Activated CD8-positive, alpha-beta T cell treated with anti-CD3 and anti-CD28 coated beads for 36 hours (primary cell): Measurements from ENCODE around the gene SYTL1. TPM values are rescaled to one million over a fixed set of nuclear protein-coding genes. Genes with fewer than 3 reads are reported as not detected.
A peak's percentile ranks its signal among the peaks of the same experiment; 100 is the strongest.

Experiments
- ATAC-seq: fragments of 200-7000 bp; cut with Tn5 transposase; one replicate; pipeline ENCODE4 v1.10.0; 2021; ENCODE audit warnings: mild to moderate bottlenecking, moderate library complexity
- CTCF ChIA-PET: fragments of 350-600 bp; sonication (Branson Sonifier 250); formaldehyde crosslinking; loops from one replicate; lab custom pipeline; 2021; ENCODE audit warnings: antibody characterized with exemption; lab: Charles Lee
- POLR2A ChIA-PET: fragments of 350-600 bp; sonication (Branson Sonifier 250); formaldehyde crosslinking; loops from one replicate; lab custom pipeline; 2021; ENCODE audit warnings: antibody characterized with exemption; lab: Charles Lee
- DNase-seq: peaks from one replicate; pipeline ENCODE4 v3.0.0-alpha.2; 2020
- H3K27ac Mint-ChIP-seq: one replicate; pipeline ENCODE4 v1.8.0; 2021; ENCODE audit warnings: mild to moderate bottlenecking, mixed read lengths
- H3K27me3 Mint-ChIP-seq: one replicate; pipeline ENCODE4 v1.8.0; 2021; ENCODE audit warnings: mixed read lengths
- H3K36me3 Mint-ChIP-seq: one replicate; pipeline ENCODE4 v1.8.0; 2021; ENCODE audit warnings: low read depth, mixed read lengths
- H3K4me1 Mint-ChIP-seq: one replicate; pipeline ENCODE4 v1.8.0; 2021; ENCODE audit warnings: low read depth, mixed read lengths
- H3K4me3 Mint-ChIP-seq: one replicate; pipeline ENCODE4 v1.8.0; 2021; ENCODE audit warnings: mild to moderate bottlenecking, moderate library complexity, mixed read lengths
- H3K9me3 Mint-ChIP-seq: one replicate; pipeline ENCODE4 v1.8.0; 2021; ENCODE audit warnings: mixed read lengths
- CTCF ChIP-seq: fragments of 200-600 bp; IDR thresholded peaks from one replicate; pipeline ENCODE4 v1.8.0; 2022; ENCODE audit warnings: antibody characterized with exemption, mild to moderate bottlenecking
- intact Hi-C: fragments of 100-400 bp; cut with micrococcal nuclease; formaldehyde crosslinking; loops from one replicate; pipeline ENCODE4 v1.10.0; 2022
- total RNA-seq, 2 experiments: library from RNA; stranded (reverse); gene quantifications; one replicate each; pipeline ENCODE4 v1.2.3, GENCODE V29; 2021

SYTL1 gene
- 10 to 100 TPM; 77.7 to 80.6 TPM for total RNA-seq

- POLR2A ChIA-PET: interaction anchor here (0.9 to 6.1 kb wide), 13 partner anchors 9 to 321 kb away, joined by 3 to 61 read pairs (median 5); no protein-coding TSS in a partner anchor
- Mint-ChIP-seq H3K27me3 (no peaks in the 10 kb centered on the region), H3K27ac (peak within 1 kb of the TSS; percentile 89), H3K9me3 (no peaks in the 10 kb centered on the region), H3K4me3 (peak within 1 kb of the TSS; percentile 84), H3K36me3 (peaks cover 22% of the 10 kb centered on the region), H3K4me1 (peaks cover 39% of the 10 kb centered on the region)
- ATAC-seq (peak; percentile 70), DNase-seq (peak; percentile 85)
- CTCF ChIA-PET: interaction anchor here (0.8 to 8.1 kb wide), 15 partner anchors 9 to 344 kb away, joined by 3 to 91 read pairs (median 5); partner anchors contain the start of gene MAP3K6
- TF ChIP-seq CTCF: no peak
- intact Hi-C loops: loop anchor here (10.0 kb wide), 1 partner anchor 53 kb away; the partner anchor contains the start of gene GPR3
Measured at GRCh38 chr1:27341525-27342252, at the start of gene SYTL1. Gene SYTL1 (plus strand): TSS chr1:27342022. CDS start chr1:27345335, 3,313 bp downstream.

GRCh38 chr1:27292106-27292505 is 49.7 kb upstream of the SYTL1 start:
- no peak for TF ChIP-seq CTCF
- Mint-ChIP-seq H3K4me1 (peaks cover 4% of the 10 kb centered on the region), H3K9me3 (no peaks in the 10 kb centered on the region), H3K27me3 (no peaks in the 10 kb centered on the region), H3K4me3 (no peak overlapping the region), H3K27ac (no peak overlapping the region), H3K36me3 (no peaks in the 10 kb centered on the region)
- ATAC-seq (no peak), DNase-seq (no peak)
- intact Hi-C loops: no loop called here
- CTCF ChIA-PET: interaction anchor here (1.0 to 11.2 kb wide), 3 partner anchors 8 to 95 kb away, joined by 3 to 91 read pairs (median 10); no protein-coding TSS in a partner anchor
- POLR2A ChIA-PET: interaction anchor here (1.0 kb wide), 1 partner anchor 222 kb away, joined by 3 read pairs; no protein-coding TSS in a partner anchor

- Mint-ChIP-seq H3K27me3 (no peaks in the 10 kb centered on the region), H3K36me3 (no peaks in the 10 kb centered on the region), H3K4me3 (no peak overlapping the region), H3K27ac (no peak overlapping the region), H3K4me1 (peaks cover 4% of the 10 kb centered on the region), H3K9me3 (no peaks in the 10 kb centered on the region)
- ATAC-seq (no peak), DNase-seq (no peak)
- intact Hi-C loops: no loop called here
- ChIA-PET CTCF (interaction anchor here (1.1 to 11.3 kb wide), 12 partner anchors 9 to 313 kb away, joined by 4 to 293 read pairs (median 8); partner anchors contain the start of genes CD164L2 and GPR3), POLR2A (interaction anchor here (0.6 kb wide), 1 partner anchor 196 kb away, joined by 3 read pairs; no protein-coding TSS in a partner anchor)
- no peak for TF ChIP-seq CTCF
Measured at GRCh38 chr1:27293915-27294314, 47.9 kb upstream of the SYTL1 start.

GRCh38 chr1:27296773-27297291 is 45.0 kb upstream of the SYTL1 start:
- Mint-ChIP-seq H3K36me3 (no peaks in the 10 kb centered on the region), H3K27me3 (no peaks in the 10 kb centered on the region), H3K4me1 (peaks cover 4% of the 10 kb centered on the region), H3K9me3 (no peaks in the 10 kb centered on the region), H3K4me3 (no peak overlapping the region), H3K27ac (no peak overlapping the region)
- intact Hi-C loops: loop anchor here (2.0 kb wide), 1 partner anchor 98 kb away; no protein-coding TSS in a partner anchor
- POLR2A ChIA-PET: interaction anchor here (0.6 to 1.8 kb wide), 7 partner anchors 13 to 195 kb away, joined by 3 to 4 read pairs (median 3); no protein-coding TSS in a partner anchor
- CTCF ChIA-PET: interaction anchor here (0.5 to 11.3 kb wide), 84 partner anchors 9 to 493 kb away, joined by 3 to 293 read pairs (median 5); partner anchors contain the start of genes CD164L2, GPR3, MAP3K6 and SLC9A1
- peak; percentile 72 for TF ChIP-seq CTCF
- ATAC-seq: peak; percentile 74
- peak; percentile 75 for DNase-seq
